Testis (tissue), 2 donors: ENCODE data around the gene L3MBTL3.

Experiments
- CTCF ChIP-seq, 3 experiments: fragments of 450-650 bp in 2 of 3; fragments of 200-600 bp in 1 of 3; sonication (generic) in 1 of 3; IDR thresholded peaks; one replicate each; pipeline ENCODE4 v1.5.1; 2016 to 2019; ENCODE audit warnings: antibody characterized with exemption in 3 of 3, mild to moderate bottlenecking in 2 of 3, moderate library complexity in 1 of 3
- POLR2A ChIP-seq: fragments of 450-650 bp; IDR thresholded peaks from one replicate; pipeline ENCODE4 v1.6.1; 2017; ENCODE audit warnings: antibody characterized with exemption, mild to moderate bottlenecking, moderate library complexity

GRCh38 chr6:130185658-130186057, 167.3 kb downstream of the L3MBTL3 start:
- TF ChIP-seq CTCF (IDR thresholded peaks at IDR 0.05): no peak
- TF ChIP-seq POLR2A: no peak
